GM12875 (cell line): Measurements from ENCODE around the gene SERTAD3.
"Not testable (repeated sequence)": the region's sequence is repeated elsewhere in the genome, so short reads cannot be mapped to it uniquely, and the experiment has no call there.

Source experiments
- H3K4me3 ChIP-seq: one replicate; pipeline ENCODE4 v1.5.1; 2011; ENCODE audit warnings: low read depth, low read length, control low read depth
- TF ChIP-seq, protein P1 (sequence below): IDR thresholded peaks from 2 replicates; pipeline ENCODE4 v1.5.1; 2011; ENCODE audit warnings: low read depth, mild to moderate bottlenecking, control low read depth, inconsistent platforms, low read length, moderate library complexity, borderline replicate concordance; ENCODE audit not compliant: insufficient read depth

Gene SERTAD3

GRCh38 chr19:40457048-40457447 is 12.9 kb upstream of the SERTAD3 start:
- TF ChIP-seq, protein P1, sequence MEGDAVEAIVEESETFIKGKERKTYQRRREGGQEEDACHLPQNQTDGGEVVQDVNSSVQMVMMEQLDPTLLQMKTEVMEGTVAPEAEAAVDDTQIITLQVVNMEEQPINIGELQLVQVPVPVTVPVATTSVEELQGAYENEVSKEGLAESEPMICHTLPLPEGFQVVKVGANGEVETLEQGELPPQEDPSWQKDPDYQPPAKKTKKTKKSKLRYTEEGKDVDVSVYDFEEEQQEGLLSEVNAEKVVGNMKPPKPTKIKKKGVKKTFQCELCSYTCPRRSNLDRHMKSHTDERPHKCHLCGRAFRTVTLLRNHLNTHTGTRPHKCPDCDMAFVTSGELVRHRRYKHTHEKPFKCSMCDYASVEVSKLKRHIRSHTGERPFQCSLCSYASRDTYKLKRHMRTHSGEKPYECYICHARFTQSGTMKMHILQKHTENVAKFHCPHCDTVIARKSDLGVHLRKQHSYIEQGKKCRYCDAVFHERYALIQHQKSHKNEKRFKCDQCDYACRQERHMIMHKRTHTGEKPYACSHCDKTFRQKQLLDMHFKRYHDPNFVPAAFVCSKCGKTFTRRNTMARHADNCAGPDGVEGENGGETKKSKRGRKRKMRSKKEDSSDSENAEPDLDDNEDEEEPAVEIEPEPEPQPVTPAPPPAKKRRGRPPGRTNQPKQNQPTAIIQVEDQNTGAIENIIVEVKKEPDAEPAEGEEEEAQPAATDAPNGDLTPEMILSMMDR: no peak
- H3K4me3 ChIP-seq: no peak overlapping the region

GRCh38 chr19:40453943-40454342 is 9.8 kb upstream of the SERTAD3 start:
- not testable (repeated sequence) for H3K4me3 ChIP-seq

- H3K4me3 ChIP-seq: no peak overlapping the region
- TF ChIP-seq, protein P1: no peak
These were observed 9.1 kb upstream of the SERTAD3 start for GRCh38 chr19:40453151-40453735.

DNA sequence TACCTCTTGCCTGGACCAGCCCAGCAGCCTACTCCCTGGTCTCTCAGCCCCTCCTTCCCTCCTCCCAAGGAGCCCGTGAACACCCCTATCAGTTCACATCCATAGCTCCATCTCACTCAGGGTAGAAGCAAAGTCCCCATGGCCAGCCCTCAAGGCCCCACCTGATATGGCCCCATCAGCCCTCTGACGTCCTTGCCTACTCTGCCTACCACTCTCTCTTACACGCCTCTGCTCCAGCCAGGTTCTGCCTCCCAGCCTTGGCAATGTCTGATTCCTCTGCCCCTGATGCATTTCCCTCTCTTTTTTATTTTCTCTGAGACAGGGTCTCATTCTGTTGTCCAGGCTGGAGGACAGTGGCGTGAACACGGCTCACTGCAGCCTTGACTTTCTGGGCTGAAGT is 7.9 kb upstream of the SERTAD3 start:
- no peak overlapping the region for H3K4me3 ChIP-seq
- TF ChIP-seq, protein P1: no peak

- TF ChIP-seq, protein P1: no peak
- no peak overlapping the region for H3K4me3 ChIP-seq
These were observed 6.5 kb upstream of the SERTAD3 start for GRCh38 chr19:40450664-40451063.

DNA sequence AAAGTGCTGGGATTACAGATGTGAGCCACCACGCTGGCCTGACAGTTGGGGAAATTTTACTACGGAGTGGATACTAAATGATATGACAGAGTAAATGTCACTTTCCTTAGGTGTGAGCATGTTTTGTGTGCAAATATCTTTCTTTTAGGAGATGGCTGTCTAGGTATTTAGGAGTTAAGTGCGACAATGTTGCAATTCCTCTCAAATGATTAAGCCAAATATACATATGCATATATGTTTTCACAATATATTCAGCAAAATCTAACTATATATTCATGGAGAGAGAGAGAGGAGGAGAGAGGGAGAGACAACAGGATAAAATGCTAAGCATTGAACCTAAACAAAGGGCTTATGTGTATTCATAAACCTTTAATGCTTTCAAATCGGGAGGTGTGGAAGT is 5.4 kb upstream of the SERTAD3 start:
- TF ChIP-seq, protein P1: no peak

GRCh38 chr19:40446263-40446784 is 2.2 kb upstream of the SERTAD3 start:
- no peak overlapping the region for H3K4me3 ChIP-seq
- TF ChIP-seq, protein P1: no peak

More for the DNA sequence above, 5.4 kb upstream of the SERTAD3 start:
- no peak overlapping the region for H3K4me3 ChIP-seq
